ENCODE data around the gene ABCA5. TPM values are rescaled to one million over a fixed set of nuclear protein-coding genes. Genes with fewer than 3 reads are reported as not detected.

Gene ABCA5
- total RNA-seq, 1 donor from 2014 or later, result 4.5 TPM

- no peak overlapping the region for H3K4me3 ChIP-seq (ENCODE audit: low read depth, low read length)
- DNase-seq (ENCODE audit: low read depth), result no peak
- no peak for TF ChIP-seq CTCF (conservative IDR thresholded peaks at IDR 0.05; ENCODE audit: low read depth, low read length)
These were observed 95.4 kb downstream of the ABCA5 start for GRCh38 chr17:69231521-69231920.

GRCh38 chr17:69230939-69231338 is 96.0 kb downstream of the ABCA5 start:
- no peak for TF ChIP-seq CTCF (conservative IDR thresholded peaks at IDR 0.05; ENCODE audit: low read depth, low read length)
- DNase-seq (ENCODE audit: low read depth), result no peak
- no peak overlapping the region for H3K4me3 ChIP-seq (ENCODE audit: low read depth, low read length)

- no peak for DNase-seq (ENCODE audit: low read depth)
- no peak within 1 kb of the TSS for H3K4me3 ChIP-seq (ENCODE audit: low read depth, low read length)
- TF ChIP-seq CTCF (conservative IDR thresholded peaks at IDR 0.05; ENCODE audit: low read depth, low read length), result no peak
These were observed 98.4 kb downstream of the ABCA5 start, which contains the start of gene ABCA10 for GRCh38 chr17:69228576-69228975. ABCA10 (minus strand) TSS chr17:69228824; CDS start chr17:69225358, 3,466 bp downstream.

- TF ChIP-seq CTCF (conservative IDR thresholded peaks at IDR 0.05; ENCODE audit: low read depth, low read length), result no peak
- no peak for DNase-seq (ENCODE audit: low read depth)
- no peak overlapping the region for H3K4me3 ChIP-seq (ENCODE audit: low read depth, low read length)
These were observed 98.9 kb downstream of the ABCA5 start for GRCh38 chr17:69228018-69228417.

GRCh38 chr17:69227541-69227940 is 99.4 kb downstream of the ABCA5 start:
- H3K4me3 ChIP-seq (ENCODE audit: low read depth, low read length), result no peak overlapping the region
- no peak for TF ChIP-seq CTCF (conservative IDR thresholded peaks at IDR 0.05; ENCODE audit: low read depth, low read length)
- DNase-seq (ENCODE audit: low read depth), result no peak

GRCh38 chr17:69223809-69224208 is 103.1 kb downstream of the ABCA5 start:
- TF ChIP-seq CTCF (conservative IDR thresholded peaks at IDR 0.05; ENCODE audit: low read depth, low read length), result no peak
- DNase-seq (ENCODE audit: low read depth), result peak; percentile 54
- H3K4me3 ChIP-seq (ENCODE audit: low read depth, low read length), result no peak overlapping the region

GRCh38 chr17:69222707-69223258 is 104.2 kb downstream of the ABCA5 start:
- TF ChIP-seq CTCF (conservative IDR thresholded peaks at IDR 0.05; ENCODE audit: low read depth, low read length), result no peak
- DNase-seq (ENCODE audit: low read depth), result no peak

More at GRCh38 chr17:69222707-69223258, 104.2 kb downstream of the ABCA5 start:
- H3K4me3 ChIP-seq (ENCODE audit: low read depth, low read length), result no peak overlapping the region

All from epithelial cell of proximal tubule (primary cell).